IMR-90 (cell line): ENCODE results near the gene COX11. TPM values are rescaled to one million over a fixed set of nuclear protein-coding genes. Genes with fewer than 3 reads are reported as not detected.

Source experiments
- ATAC-seq: fragments of 200-7000 bp; cut with Tn5 transposase; 2 replicates; pipeline ENCODE4 v1.9.1; 2020; ENCODE audit warnings: low read depth, mild to moderate bottlenecking, moderate library complexity
- BruUV-seq: library from RNA; stranded (reverse); fragments of 400-500 nt; replicated peaks from 2 replicates; lab custom pipeline; 2021; lab: Mats Ljungman, UMichigan
- CTCF ChIA-PET: fragments of 300-600 bp; formaldehyde crosslinking; extraction: SDS; loops from one replicate; lab custom pipeline; 2021; ENCODE audit warnings: antibody characterized with exemption; lab: Yijun Ruan, JAX
- POLR2A ChIA-PET: fragments of 300-600 bp; sonication (Branson Sonifier 250); formaldehyde crosslinking; loops from one replicate; lab custom pipeline; 2022; ENCODE audit warnings: antibody characterized with exemption; ENCODE audit not compliant: unreplicated experiment; lab: Charles Lee
- DNase-seq: peaks from one replicate; pipeline ENCODE4 v3.0.0; 2013
- H2AFZ ChIP-seq: replicated peaks from 2 replicates; pipeline ENCODE3; 2013; ENCODE audit warnings: low read length, mild to moderate bottlenecking; ENCODE audit not compliant: poor library complexity
- H2AK5ac ChIP-seq: 2 replicates; pipeline ENCODE4 v1.6.1; 2013; ENCODE audit warnings: low read depth, low read length, inconsistent platforms
- H2AK9ac ChIP-seq: replicated peaks from 2 replicates; pipeline ENCODE3; 2013; ENCODE audit warnings: mild to moderate bottlenecking, low read depth, low read length, moderate library complexity; ENCODE audit not compliant: poor library complexity
- H2BK120ac ChIP-seq: 2 replicates; pipeline ENCODE4 v1.6.1; 2013; ENCODE audit warnings: low read depth, low read length, inconsistent platforms
- H2BK15ac ChIP-seq: 3 replicates; pipeline ENCODE4 v1.6.1; 2013; ENCODE audit warnings: low read depth, low read length, inconsistent platforms
- H2BK20ac ChIP-seq: 2 replicates; pipeline ENCODE4 v1.6.1; 2013; ENCODE audit warnings: low read depth, mild to moderate bottlenecking, inconsistent platforms, low read length, moderate library complexity
- H2BK5ac ChIP-seq: 2 replicates; pipeline ENCODE4 v1.6.1; 2013; ENCODE audit warnings: mild to moderate bottlenecking, low read depth, low read length, inconsistent platforms; ENCODE audit not compliant: poor library complexity, severe bottlenecking
- H3K14ac ChIP-seq: replicated peaks from 2 replicates; pipeline ENCODE4 v1.6.1; 2013; ENCODE audit warnings: low read depth, low read length, inconsistent platforms
- H3K18ac ChIP-seq: 2 replicates; pipeline ENCODE4 v1.6.1; 2013; ENCODE audit warnings: low read depth, low read length, control low read depth
- H3K23ac ChIP-seq: 2 replicates; pipeline ENCODE4 v1.6.1; 2013; ENCODE audit warnings: low read depth, low read length, inconsistent platforms
- H3K27ac ChIP-seq: 2 replicates; pipeline ENCODE4 v1.5.1; 2013; ENCODE audit warnings: mild to moderate bottlenecking, control low read depth, low read length; ENCODE audit not compliant: insufficient read depth
- H3K27me3 ChIP-seq: 2 replicates; pipeline ENCODE4 v1.6.1; 2013; ENCODE audit warnings: low read length; ENCODE audit not compliant: control insufficient read depth, insufficient read depth
- H3K36me3 ChIP-seq: 2 replicates; pipeline ENCODE4 v1.6.1; 2013; ENCODE audit warnings: low read length, mixed read lengths; ENCODE audit not compliant: control insufficient read depth, insufficient read depth
- H3K4ac ChIP-seq: 2 replicates; pipeline ENCODE4 v1.6.1; 2013; ENCODE audit warnings: low read depth, low read length, inconsistent platforms
- H3K4me1 ChIP-seq: 2 replicates; pipeline ENCODE4 v1.6.1; 2013; ENCODE audit warnings: low read length, mixed read lengths; ENCODE audit not compliant: control insufficient read depth, insufficient read depth
- H3K4me2 ChIP-seq: 2 replicates; pipeline ENCODE4 v1.6.1; 2013; ENCODE audit warnings: low read depth, mild to moderate bottlenecking, control low read depth, low read length, moderate library complexity
- H3K4me3 ChIP-seq: 2 replicates; pipeline ENCODE4 v1.5.1; 2013; ENCODE audit warnings: low read depth, mild to moderate bottlenecking, control low read depth, low read length, moderate library complexity; ENCODE audit not compliant: insufficient read depth
- H3K56ac ChIP-seq: 2 replicates; pipeline ENCODE4 v1.6.1; 2013; ENCODE audit warnings: low read length, inconsistent platforms; ENCODE audit not compliant: insufficient read depth; ENCODE audit errors: extremely low read depth
- H3K79me1 ChIP-seq, 2 experiments: 2 replicates each; pipeline ENCODE4 v1.6.1; 2013; ENCODE audit warnings: low read length in 2 of 2, inconsistent platforms in 1 of 2, low read depth in 1 of 2
- H3K9ac ChIP-seq: 2 replicates; pipeline ENCODE4 v1.6.1; 2013; ENCODE audit warnings: low read depth, low read length, control low read depth
- H3K9me1 ChIP-seq: 2 replicates; pipeline ENCODE4 v1.6.1; 2013; ENCODE audit warnings: low read length, inconsistent platforms; ENCODE audit not compliant: insufficient read depth
- H3K9me3 ChIP-seq: 2 replicates; pipeline ENCODE4 v1.6.1; 2013; ENCODE audit warnings: low read length; ENCODE audit not compliant: control insufficient read depth, insufficient read depth
- H4K20me1 ChIP-seq: 2 replicates; pipeline ENCODE4 v1.6.1; 2013; ENCODE audit warnings: low read length, inconsistent platforms; ENCODE audit not compliant: insufficient read depth
- H4K5ac ChIP-seq: 2 replicates; pipeline ENCODE4 v1.6.1; 2013; ENCODE audit warnings: mild to moderate bottlenecking, low read depth, low read length, control low read depth
- H4K8ac ChIP-seq, 2 experiments: 2 replicates each; pipeline ENCODE4 v1.6.1; 2013; ENCODE audit warnings: low read depth in 2 of 2, low read length in 2 of 2, control low read depth in 1 of 2, inconsistent platforms in 1 of 2
- H4K91ac ChIP-seq: 2 replicates; pipeline ENCODE4 v1.6.1; 2013; ENCODE audit warnings: low read depth, low read length, inconsistent platforms; ENCODE audit not compliant: insufficient read depth
- BHLHE40 ChIP-seq: fragments of 150-350 bp; IDR thresholded peaks from 2 replicates; pipeline ENCODE4 v1.6.1; 2016; ENCODE audit warnings: mild to moderate bottlenecking, low read depth, low read length
- CEBPB ChIP-seq: IDR thresholded peaks from 2 replicates; pipeline ENCODE4 v1.6.1; 2012; ENCODE audit warnings: low read depth, low read length, improper control_type of control experiment
- CHD1 ChIP-seq: IDR thresholded peaks from 2 replicates; pipeline ENCODE4 v1.6.1; 2012; ENCODE audit warnings: low read depth, low read length, improper control_type of control experiment
- CTCF ChIP-seq: conservative IDR thresholded peaks from 2 replicates; pipeline ENCODE4 v1.5.1; 2012; ENCODE audit warnings: mild to moderate bottlenecking, low read depth, low read length, improper control_type of control experiment
- ELK1 ChIP-seq: fragments of 150-350 bp; IDR thresholded peaks from 2 replicates; pipeline ENCODE4 v1.6.1; 2016; ENCODE audit warnings: low read depth, mild to moderate bottlenecking, low read length, moderate library complexity, borderline replicate concordance
- FOS ChIP-seq: fragments of 150-350 bp; IDR thresholded peaks from 2 replicates; pipeline ENCODE4 v1.6.1; 2016; ENCODE audit warnings: low read depth, low read length
- MAFK ChIP-seq: IDR thresholded peaks from 2 replicates; pipeline ENCODE4 v1.6.1; 2012; ENCODE audit warnings: low read depth, low read length, improper control_type of control experiment
- MAZ ChIP-seq: IDR thresholded peaks from 2 replicates; pipeline ENCODE4 v1.6.1; 2012; ENCODE audit warnings: low read depth, mild to moderate bottlenecking, low read length, improper control_type of control experiment, moderate library complexity, borderline replicate concordance
- MXI1 ChIP-seq: IDR thresholded peaks from 2 replicates; pipeline ENCODE4 v1.6.1; 2012; ENCODE audit warnings: low read depth, mild to moderate bottlenecking, low read length, moderate library complexity, borderline replicate concordance
- NFE2L2 ChIP-seq: fragments of 150-350 bp; IDR thresholded peaks from 2 replicates; pipeline ENCODE4 v1.6.1; 2016; ENCODE audit warnings: low read depth, mild to moderate bottlenecking, low read length
- POLR2A ChIP-seq: IDR thresholded peaks from 2 replicates; pipeline ENCODE4 v1.6.1; 2012; ENCODE audit warnings: mild to moderate bottlenecking, low read depth, low read length
- RAD21 ChIP-seq: IDR thresholded peaks from 2 replicates; pipeline ENCODE4 v1.6.1; 2012; ENCODE audit warnings: low read length, improper control_type of control experiment
- RCOR1 ChIP-seq: IDR thresholded peaks from 2 replicates; pipeline ENCODE4 v1.6.1; 2012; ENCODE audit warnings: mild to moderate bottlenecking, low read length, improper control_type of control experiment; ENCODE audit not compliant: insufficient replicate concordance
- RFX5 ChIP-seq: IDR thresholded peaks from 2 replicates; pipeline ENCODE4 v1.8.0; 2012; ENCODE audit warnings: low read depth, mild to moderate bottlenecking, low read length, moderate library complexity
- SMC3 ChIP-seq: fragments of 150-350 bp; IDR thresholded peaks from 2 replicates; pipeline ENCODE4 v1.6.1; 2016; ENCODE audit warnings: low read depth, mild to moderate bottlenecking, antibody characterized with exemption, low read length, moderate library complexity
- USF2 ChIP-seq: fragments of 150-350 bp; IDR thresholded peaks from 2 replicates; pipeline ENCODE4 v1.6.1; 2017; ENCODE audit warnings: mild to moderate bottlenecking, antibody characterized with exemption, low read length, low read depth
- WGBS, 2 experiments: methylation state at CpG; one replicate each; pipeline versions ENCODE4 v1.1.5 to v1.1.7; 2013; ENCODE audit warnings: missing lambda C conversion rate in 2 of 2; ENCODE audit not compliant: insufficient read length in 1 of 2; ENCODE audit errors: extremely low coverage in 2 of 2; 5-methylcytosine and 5-hydroxymethylcytosine counted together
- dilution Hi-C: fragments of 300-500 bp; cut with HindIII; formaldehyde crosslinking; loops from one replicate; pipeline ENCODE4 v1.14.3; 2018; ENCODE audit warnings: low sequenced_read_pairs; ENCODE audit not compliant: unreplicated experiment
- in situ Hi-C: fragments of 300-500 bp; cut with MboI; formaldehyde crosslinking; loops from 3 replicates; pipeline ENCODE4 v1.14.3; 2019; ENCODE audit warnings: low sequenced_read_pairs, inconsistent platforms, mixed read lengths
- intact Hi-C: fragments of 100-400 bp; cut with micrococcal nuclease; formaldehyde crosslinking; loops from 2 replicates; pipeline ENCODE4 v1.10.0; 2022
- polyA plus RNA-seq, 3 experiments: library from polyadenylated mRNA; depleted of rRNA; stranded (reverse); fragments of >200 nt; gene quantifications; 2 replicates each; pipeline ENCODE4 v1.2.3, GENCODE V29; 2012; ENCODE audit warnings: low replicate concordance in 1 of 3
- total RNA-seq: library from RNA; depleted of rRNA; stranded (reverse); fragments of >200 nt; gene quantifications from 2 replicates; pipeline ENCODE4 v1.2.3, GENCODE V29; 2012

COX11 gene
- total and polyA plus RNA-seq, 2 of the 4 experiments (the other 2 are of a cell fraction), result 23.6 to 29.4 TPM

- Histone ChIP-seq H3K9ac (no peak overlapping the region), H3K27ac (no peak overlapping the region), H2BK5ac (no peak overlapping the region), H4K20me1 (no peaks in the 10 kb centered on the region), H2AK5ac (no peak overlapping the region), H3K4me2 (no peak overlapping the region), H3K4me1 (no peaks in the 10 kb centered on the region), H3K27me3 (no peaks in the 10 kb centered on the region), H3K4me3 (no peak overlapping the region), H2BK20ac (no peak overlapping the region), H4K91ac (no peak overlapping the region), H3K18ac (no peak overlapping the region), H3K9me1 (no peaks in the 10 kb centered on the region), H2BK15ac (no peak overlapping the region), H2AK9ac (no peak overlapping the region), H4K5ac (no peak overlapping the region), H3K79me1 (no peaks in the 10 kb centered on the region), H3K23ac (no peak overlapping the region), H2BK120ac (no peak overlapping the region), H3K56ac (no peak overlapping the region), H3K36me3 (peaks cover 8% of the 10 kb centered on the region), H4K8ac (no peak overlapping the region), H3K14ac (no peak overlapping the region), H3K4ac (no peak overlapping the region), H2AFZ (no peak overlapping the region), H3K9me3 (no peaks in the 10 kb centered on the region)
- no peak for TF ChIP-seq NFE2L2
- TF ChIP-seq MXI1, result no peak
- no peak for TF ChIP-seq RFX5
- TF ChIP-seq USF2, result no peak
- no peak for TF ChIP-seq POLR2A
- no peak for TF ChIP-seq MAFK
- no peak for TF ChIP-seq RCOR1
- TF ChIP-seq CEBPB, result no peak
- TF ChIP-seq FOS, result no peak
- no peak for TF ChIP-seq RAD21
- no peak for TF ChIP-seq CHD1
- TF ChIP-seq BHLHE40, result no peak
- no peak for TF ChIP-seq MAZ
- TF ChIP-seq CTCF, result no peak
- no peak for TF ChIP-seq ELK1
- no peak for TF ChIP-seq SMC3
- BruUV-seq, result no TSS peak
- dilution Hi-C loops, result no loop called here
- POLR2A ChIA-PET, result no interaction called here
- intact Hi-C loops, result no loop called here
- CTCF ChIA-PET, result no interaction called here
- no peak for DNase-seq
- WGBS, 2 experiments, result 90% methylated on average over 2 of the region's 3 CpGs; no CpG with 5 or more reads in 1 of the 2 experiments
- in situ Hi-C loops, result no loop called here
- ATAC-seq, result no peak
Observed at GRCh38 chr17:54933921-54934320, 34.5 kb downstream of the COX11 start.
